ENCODE measurements around the gene PEX10. TPM values are rescaled to one million over a fixed set of nuclear protein-coding genes. Genes with fewer than 3 reads are reported as not detected.

Gene PEX10
- total and polyA plus RNA-seq, 2 experiments from 2014 or later, result 24.7 to 25.5 TPM

GRCh38 chr1:2416403-2416802, 4.0 kb upstream of the PEX10 start:
- H3K27ac ChIP-seq, result no peak overlapping the region
- peaks cover 9% of the 10 kb centered on the region for H3K79me2 ChIP-seq
- H4K20me1 ChIP-seq (ENCODE audit: insufficient read depth, poor library complexity, severe bottlenecking), result no peaks in the 10 kb centered on the region
- no peaks in the 10 kb centered on the region for H3K36me3 ChIP-seq (replicated peaks; ENCODE audit: insufficient read depth, low read depth)
- no peak for TF ChIP-seq EZH2 (IDR thresholded peaks at IDR 0.05; ENCODE audit: borderline replicate concordance)
- no peak for TF ChIP-seq EZH2phosphoT487 (IDR thresholded peaks at IDR 0.05; ENCODE audit: low read depth, severe bottlenecking, unreplicated experiment)
- TF ChIP-seq, protein P1, sequence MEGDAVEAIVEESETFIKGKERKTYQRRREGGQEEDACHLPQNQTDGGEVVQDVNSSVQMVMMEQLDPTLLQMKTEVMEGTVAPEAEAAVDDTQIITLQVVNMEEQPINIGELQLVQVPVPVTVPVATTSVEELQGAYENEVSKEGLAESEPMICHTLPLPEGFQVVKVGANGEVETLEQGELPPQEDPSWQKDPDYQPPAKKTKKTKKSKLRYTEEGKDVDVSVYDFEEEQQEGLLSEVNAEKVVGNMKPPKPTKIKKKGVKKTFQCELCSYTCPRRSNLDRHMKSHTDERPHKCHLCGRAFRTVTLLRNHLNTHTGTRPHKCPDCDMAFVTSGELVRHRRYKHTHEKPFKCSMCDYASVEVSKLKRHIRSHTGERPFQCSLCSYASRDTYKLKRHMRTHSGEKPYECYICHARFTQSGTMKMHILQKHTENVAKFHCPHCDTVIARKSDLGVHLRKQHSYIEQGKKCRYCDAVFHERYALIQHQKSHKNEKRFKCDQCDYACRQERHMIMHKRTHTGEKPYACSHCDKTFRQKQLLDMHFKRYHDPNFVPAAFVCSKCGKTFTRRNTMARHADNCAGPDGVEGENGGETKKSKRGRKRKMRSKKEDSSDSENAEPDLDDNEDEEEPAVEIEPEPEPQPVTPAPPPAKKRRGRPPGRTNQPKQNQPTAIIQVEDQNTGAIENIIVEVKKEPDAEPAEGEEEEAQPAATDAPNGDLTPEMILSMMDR (IDR thresholded peaks at IDR 0.05; ENCODE audit: poor library complexity), result no peak
- H3K4me3 ChIP-seq, result no peak overlapping the region
- WGBS (ENCODE audit: low lambda C conversion rate, missing lambda C conversion rate), result 55% methylated on average over 11 of the region's 12 CpGs
- DNase-seq (ENCODE audit: low spot score), result no peak
- H2AFZ ChIP-seq, result no peak overlapping the region
- peaks cover 22% of the 10 kb centered on the region for H3K4me1 ChIP-seq (ENCODE audit: insufficient read depth)
- no peak overlapping the region for H3K4me2 ChIP-seq
- H3K9me3 ChIP-seq (ENCODE audit: low read depth), result no peaks in the 10 kb centered on the region
- H3K27me3 ChIP-seq, result peaks cover 4% of the 10 kb centered on the region
- H3K9me2 ChIP-seq (replicated peaks; ENCODE audit: insufficient read depth), result no peaks in the 10 kb centered on the region

DNA sequence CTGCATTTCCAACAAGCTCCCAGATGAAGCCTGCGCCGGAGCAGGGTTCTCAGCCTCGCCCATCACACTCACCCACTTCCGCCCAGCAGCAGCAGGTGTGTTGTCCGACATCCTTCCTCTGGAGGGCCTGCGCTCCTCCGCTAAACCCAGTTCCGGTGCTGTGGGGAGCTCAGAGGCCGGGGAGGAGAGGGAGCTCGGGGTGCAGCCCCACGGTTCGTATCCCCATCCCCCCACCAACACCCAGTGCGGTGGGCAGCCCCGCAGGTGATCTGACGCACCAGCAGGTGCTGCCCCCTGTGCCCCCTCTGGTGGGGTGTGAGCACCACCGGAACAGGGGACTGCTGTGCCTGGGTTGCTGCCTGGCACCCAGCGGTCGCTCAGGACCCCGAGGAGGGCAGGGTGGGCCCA, 3.4 kb upstream of the PEX10 start:
- no peaks in the 10 kb centered on the region for H3K36me3 ChIP-seq (replicated peaks; ENCODE audit: insufficient read depth, low read depth)
- H4K20me1 ChIP-seq (ENCODE audit: insufficient read depth, poor library complexity, severe bottlenecking), result no peaks in the 10 kb centered on the region
- H3K27me3 ChIP-seq, result peaks cover 4% of the 10 kb centered on the region
- no peak overlapping the region for H3K4me3 ChIP-seq
- no peaks in the 10 kb centered on the region for H3K9me3 ChIP-seq (ENCODE audit: low read depth)
- 87% methylated on average over 15 of the region's 19 CpGs for WGBS (ENCODE audit: low lambda C conversion rate, missing lambda C conversion rate)
- no peak for DNase-seq (ENCODE audit: low spot score)
- H3K9me2 ChIP-seq (replicated peaks; ENCODE audit: insufficient read depth), result no peaks in the 10 kb centered on the region
- H3K79me2 ChIP-seq, result peaks cover 14% of the 10 kb centered on the region
- no peak overlapping the region for H3K4me2 ChIP-seq
- H2AFZ ChIP-seq, result no peak overlapping the region
- H3K27ac ChIP-seq, result no peak overlapping the region
- H3K4me1 ChIP-seq (ENCODE audit: insufficient read depth), result peaks cover 22% of the 10 kb centered on the region
- TF ChIP-seq, protein P1 (IDR thresholded peaks at IDR 0.05; ENCODE audit: poor library complexity), result no peak
- TF ChIP-seq EZH2phosphoT487 (IDR thresholded peaks at IDR 0.05; ENCODE audit: low read depth, severe bottlenecking, unreplicated experiment) (no peak), EZH2 (IDR thresholded peaks at IDR 0.05; ENCODE audit: borderline replicate concordance) (no peak)

GRCh38 chr1:2415337-2415736, 3.0 kb upstream of the PEX10 start:
- Histone ChIP-seq H3K79me2 (peaks cover 15% of the 10 kb centered on the region), H3K36me3 (replicated peaks; ENCODE audit: insufficient read depth, low read depth) (no peaks in the 10 kb centered on the region), H3K27me3 (peaks cover 4% of the 10 kb centered on the region), H4K20me1 (ENCODE audit: insufficient read depth, poor library complexity, severe bottlenecking) (no peaks in the 10 kb centered on the region), H3K9me2 (replicated peaks; ENCODE audit: insufficient read depth) (no peaks in the 10 kb centered on the region), H3K27ac (no peak overlapping the region), H3K4me2 (no peak overlapping the region), H3K4me1 (ENCODE audit: insufficient read depth) (peaks cover 22% of the 10 kb centered on the region), H3K9me3 (ENCODE audit: low read depth) (no peaks in the 10 kb centered on the region), H2AFZ (no peak overlapping the region), H3K4me3 (no peak overlapping the region)
- TF ChIP-seq, protein P1 (IDR thresholded peaks at IDR 0.05; ENCODE audit: poor library complexity), result no peak
- TF ChIP-seq EZH2phosphoT487 (IDR thresholded peaks at IDR 0.05; ENCODE audit: low read depth, severe bottlenecking, unreplicated experiment), result no peak
- TF ChIP-seq EZH2 (IDR thresholded peaks at IDR 0.05; ENCODE audit: borderline replicate concordance), result no peak
- no peak for DNase-seq (ENCODE audit: low spot score)
- WGBS (ENCODE audit: low lambda C conversion rate, missing lambda C conversion rate), result 77% methylated on average over 11 of the region's 11 CpGs

All from hepatocyte (in vitro differentiated cells).